K562 (cell line): ENCODE results near the gene RAE1.

Experiments
- CAMTA2 ChIP-seq: fragments of 250-450 bp; sonication (Bioruptor Pico); conservative IDR thresholded peaks from 2 replicates; pipeline ENCODE4 v1.5.1; 2022
- HDAC2 ChIP-seq: fragments of 450-650 bp; IDR thresholded peaks from 2 replicates; pipeline ENCODE4 v1.6.1; 2016; ENCODE audit warnings: mild to moderate bottlenecking
- POLR2AphosphoS5 ChIP-seq: IDR thresholded peaks from 2 replicates; pipeline ENCODE4 v1.6.1; 2011; ENCODE audit warnings: mild to moderate bottlenecking, low read depth, low read length, moderate library complexity; ENCODE audit not compliant: control insufficient read depth, insufficient read depth
- ZNF518B ChIP-seq: fragments of 250-450 bp; sonication (Bioruptor Pico); IDR thresholded peaks from 2 replicates; pipeline ENCODE4 v1.5.0; 2021; ENCODE audit warnings: mild to moderate bottlenecking, moderate library complexity
- TF ChIP-seq, protein P1 (sequence below): sonication (generic); formaldehyde crosslinking; IDR thresholded peaks from 2 replicates; pipeline ENCODE4 v1.8.0; 2023; ENCODE audit warnings: mild to moderate bottlenecking, missing genetic modification reagents
- TF ChIP-seq, protein P2 (sequence below), 2 experiments: fragments of 450-650 bp; conservative IDR thresholded peaks; 2 replicates each; pipeline ENCODE4 v1.6.1; 2017; ENCODE audit warnings: mild to moderate bottlenecking in 2 of 2, moderate library complexity in 2 of 2

- TF ChIP-seq, protein P1, sequence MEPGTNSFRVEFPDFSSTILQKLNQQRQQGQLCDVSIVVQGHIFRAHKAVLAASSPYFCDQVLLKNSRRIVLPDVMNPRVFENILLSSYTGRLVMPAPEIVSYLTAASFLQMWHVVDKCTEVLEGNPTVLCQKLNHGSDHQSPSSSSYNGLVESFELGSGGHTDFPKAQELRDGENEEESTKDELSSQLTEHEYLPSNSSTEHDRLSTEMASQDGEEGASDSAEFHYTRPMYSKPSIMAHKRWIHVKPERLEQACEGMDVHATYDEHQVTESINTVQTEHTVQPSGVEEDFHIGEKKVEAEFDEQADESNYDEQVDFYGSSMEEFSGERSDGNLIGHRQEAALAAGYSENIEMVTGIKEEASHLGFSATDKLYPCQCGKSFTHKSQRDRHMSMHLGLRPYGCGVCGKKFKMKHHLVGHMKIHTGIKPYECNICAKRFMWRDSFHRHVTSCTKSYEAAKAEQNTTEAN (CRISPR knock-in tag): no peak
- TF ChIP-seq, protein P2, sequence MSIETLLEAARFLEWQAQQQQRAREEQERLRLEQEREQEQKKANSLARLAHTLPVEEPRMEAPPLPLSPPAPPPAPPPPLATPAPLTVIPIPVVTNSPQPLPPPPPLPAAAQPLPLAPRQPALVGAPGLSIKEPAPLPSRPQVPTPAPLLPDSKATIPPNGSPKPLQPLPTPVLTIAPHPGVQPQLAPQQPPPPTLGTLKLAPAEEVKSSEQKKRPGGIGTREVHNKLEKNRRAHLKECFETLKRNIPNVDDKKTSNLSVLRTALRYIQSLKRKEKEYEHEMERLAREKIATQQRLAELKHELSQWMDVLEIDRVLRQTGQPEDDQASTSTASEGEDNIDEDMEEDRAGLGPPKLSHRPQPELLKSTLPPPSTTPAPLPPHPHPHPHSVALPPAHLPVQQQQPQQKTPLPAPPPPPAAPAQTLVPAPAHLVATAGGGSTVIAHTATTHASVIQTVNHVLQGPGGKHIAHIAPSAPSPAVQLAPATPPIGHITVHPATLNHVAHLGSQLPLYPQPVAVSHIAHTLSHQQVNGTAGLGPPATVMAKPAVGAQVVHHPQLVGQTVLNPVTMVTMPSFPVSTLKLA (conservative IDR thresholded peaks at IDR 0.05): no peak
- TF ChIP-seq POLR2AphosphoS5: no peak
- TF ChIP-seq CAMTA2 (CRISPR knock-in tag): no peak
- no peak for TF ChIP-seq HDAC2
- TF ChIP-seq ZNF518B (CRISPR knock-in tag): no peak
Measured at GRCh38 chr20:57308451-57309271, 42.4 kb upstream of the RAE1 start.
